ENCODE data around the gene RBKS. TPM values are rescaled to one million over a fixed set of nuclear protein-coding genes. Genes with fewer than 3 reads are reported as not detected.

RBKS gene
- total and polyA plus RNA-seq, 2 of the 13 experiments (the other 11 are each of a cell fraction or from before 2014, with no cell fraction given) = 7.7 to 8.3 TPM

GRCh38 chr2:27885661-27886060 is 4.5 kb downstream of the RBKS start:
- H3K79me2 ChIP-seq (ENCODE audit: insufficient read depth, low read length) = peaks cover 10% of the 10 kb centered on the region
- in situ Hi-C loops (cut with HindIII; ENCODE audit: extremely low pct_ligation_motif_present, low pct_unique_long_range_greater_than_20kb) (loop anchor here (10.0 kb wide), 1 partner anchor 519 kb away; no protein-coding TSS in a partner anchor), intact Hi-C loops (cut with micrococcal nuclease; ENCODE audit: unreplicated experiment) (no loop called here)
- CTCF ChIA-PET (ENCODE audit: low intra/inter-chr PET ratio, low total read pairs) = no interaction called here
- H3K4me2 ChIP-seq (ENCODE audit: low read depth, low read length) = no peak overlapping the region
- no peak for TF ChIP-seq GATAD2A (CRISPR knock-in tag; IDR thresholded peaks at IDR 0.05)
- TF ChIP-seq SIX4 (CRISPR knock-in tag; IDR thresholded peaks at IDR 0.05) = no peak
- no peak for TF ChIP-seq ARNT (IDR thresholded peaks at IDR 0.05)
- TF ChIP-seq ZNF274 (CRISPR knock-in tag; IDR thresholded peaks at IDR 0.05) = no peak
- TF ChIP-seq SOX13 (IDR thresholded peaks at IDR 0.05) = no peak
- TF ChIP-seq SOX13 (CRISPR knock-in tag; conservative IDR thresholded peaks at IDR 0.05 in 1 of 2, IDR thresholded peaks at IDR 0.05 in 1 of 2) = no peak
- no peak for TF ChIP-seq SAP130 (CRISPR knock-in tag; IDR thresholded peaks at IDR 0.05; ENCODE audit: low read depth)
- no peak for TF ChIP-seq ZNF232 (CRISPR knock-in tag; IDR thresholded peaks at IDR 0.05; ENCODE audit: borderline replicate concordance)
- TF ChIP-seq NFKBIZ (CRISPR knock-in tag; IDR thresholded peaks at IDR 0.05) = no peak
- TF ChIP-seq ZNF260 (CRISPR knock-in tag; IDR thresholded peaks at IDR 0.05; ENCODE audit: borderline replicate concordance, low read depth) = no peak
- no peak for TF ChIP-seq PPARG (CRISPR knock-in tag; conservative IDR thresholded peaks at IDR 0.05)
- TF ChIP-seq, protein P1, sequence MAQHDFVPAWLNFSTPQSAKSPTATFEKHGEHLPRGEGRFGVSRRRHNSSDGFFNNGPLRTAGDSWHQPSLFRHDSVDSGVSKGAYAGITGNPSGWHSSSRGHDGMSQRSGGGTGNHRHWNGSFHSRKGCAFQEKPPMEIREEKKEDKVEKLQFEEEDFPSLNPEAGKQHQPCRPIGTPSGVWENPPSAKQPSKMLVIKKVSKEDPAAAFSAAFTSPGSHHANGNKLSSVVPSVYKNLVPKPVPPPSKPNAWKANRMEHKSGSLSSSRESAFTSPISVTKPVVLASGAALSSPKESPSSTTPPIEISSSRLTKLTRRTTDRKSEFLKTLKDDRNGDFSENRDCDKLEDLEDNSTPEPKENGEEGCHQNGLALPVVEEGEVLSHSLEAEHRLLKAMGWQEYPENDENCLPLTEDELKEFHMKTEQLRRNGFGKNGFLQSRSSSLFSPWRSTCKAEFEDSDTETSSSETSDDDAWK (CRISPR knock-in tag; IDR thresholded peaks at IDR 0.05) = no peak
- TF ChIP-seq GATAD1 (CRISPR knock-in tag; IDR thresholded peaks at IDR 0.05) = no peak
- no peak for TF ChIP-seq EZH2 (conservative IDR thresholded peaks at IDR 0.05; ENCODE audit: low read depth, low read length)
- TF ChIP-seq ZNF264 (CRISPR knock-in tag; IDR thresholded peaks at IDR 0.05) = no peak
- TF ChIP-seq, protein P2, sequence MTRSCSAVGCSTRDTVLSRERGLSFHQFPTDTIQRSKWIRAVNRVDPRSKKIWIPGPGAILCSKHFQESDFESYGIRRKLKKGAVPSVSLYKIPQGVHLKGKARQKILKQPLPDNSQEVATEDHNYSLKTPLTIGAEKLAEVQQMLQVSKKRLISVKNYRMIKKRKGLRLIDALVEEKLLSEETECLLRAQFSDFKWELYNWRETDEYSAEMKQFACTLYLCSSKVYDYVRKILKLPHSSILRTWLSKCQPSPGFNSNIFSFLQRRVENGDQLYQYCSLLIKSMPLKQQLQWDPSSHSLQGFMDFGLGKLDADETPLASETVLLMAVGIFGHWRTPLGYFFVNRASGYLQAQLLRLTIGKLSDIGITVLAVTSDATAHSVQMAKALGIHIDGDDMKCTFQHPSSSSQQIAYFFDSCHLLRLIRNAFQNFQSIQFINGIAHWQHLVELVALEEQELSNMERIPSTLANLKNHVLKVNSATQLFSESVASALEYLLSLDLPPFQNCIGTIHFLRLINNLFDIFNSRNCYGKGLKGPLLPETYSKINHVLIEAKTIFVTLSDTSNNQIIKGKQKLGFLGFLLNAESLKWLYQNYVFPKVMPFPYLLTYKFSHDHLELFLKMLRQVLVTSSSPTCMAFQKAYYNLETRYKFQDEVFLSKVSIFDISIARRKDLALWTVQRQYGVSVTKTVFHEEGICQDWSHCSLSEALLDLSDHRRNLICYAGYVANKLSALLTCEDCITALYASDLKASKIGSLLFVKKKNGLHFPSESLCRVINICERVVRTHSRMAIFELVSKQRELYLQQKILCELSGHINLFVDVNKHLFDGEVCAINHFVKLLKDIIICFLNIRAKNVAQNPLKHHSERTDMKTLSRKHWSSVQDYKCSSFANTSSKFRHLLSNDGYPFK (CRISPR knock-in tag; IDR thresholded peaks at IDR 0.05; ENCODE audit: borderline replicate concordance) = no peak
- no peak for TF ChIP-seq JDP2 (CRISPR knock-in tag; IDR thresholded peaks at IDR 0.05; ENCODE audit: borderline replicate concordance)
- no peak overlapping the region for H3K4me3 ChIP-seq (replicated peaks in 1 of 3; ENCODE audit: insufficient read depth in 1 of 3, low read depth in 2 of 3, low read length in 3 of 3)
- ATAC-seq (no peak), FAIRE-seq (no peak), DNase-seq (ENCODE audit: low spot score) (no peak)
- no peak overlapping the region for H2AFZ ChIP-seq (ENCODE audit: low read length)
- POLR2A ChIA-PET = interaction anchor here (1.3 kb wide), 1 partner anchor 10 kb away, joined by 3 read pairs; no protein-coding TSS in a partner anchor
- BruUV-seq (replicated peaks) = no TSS peak
- H3K4me1 ChIP-seq (ENCODE audit: insufficient read depth, low read length) = peaks cover 18% of the 10 kb centered on the region
- 94% methylated on average over 1 of the region's 1 CpG for whole genome bisulfite sequencing (ENCODE audit: low lambda C conversion rate)
- H3K27me3 ChIP-seq (ENCODE audit: control insufficient read depth in 1 of 2, insufficient read depth in 2 of 2, low read length in 2 of 2) = no peaks in the 10 kb centered on the region; a peak in 1 of 5 replicates
- no peaks in the 10 kb centered on the region for H3K36me3 ChIP-seq (replicated peaks in 1 of 2; ENCODE audit: control insufficient read depth in 1 of 2, insufficient read depth in 2 of 2, low read length in 2 of 2)
- H4K20me1 ChIP-seq (ENCODE audit: insufficient read depth, low read length) = no peaks in the 10 kb centered on the region
- no peak overlapping the region for H3K27ac ChIP-seq (ENCODE audit: extremely low read length, insufficient read depth, low read length)
- no peaks in the 10 kb centered on the region for H3K9me3 ChIP-seq (ENCODE audit: low read length)
- H3K9ac ChIP-seq (ENCODE audit: insufficient read depth, low read depth, low read length) = no peak overlapping the region

Measured in HepG2 (cell line).